GM12878 (cell line): Measurements from ENCODE around the gene TUBGCP2. TPM values are rescaled to one million over a fixed set of nuclear protein-coding genes. Genes with fewer than 3 reads are reported as not detected.

ENCODE experiments used
- ATAC-seq: fragments of 200-7000 bp; cut with Tn5 transposase; 3 replicates; pipeline ENCODE4 v1.9.1; 2020; ENCODE audit warnings: mild to moderate bottlenecking, moderate library complexity
- BruUV-seq: library from RNA; stranded (reverse); fragments of 400-500 nt; replicated peaks from 2 replicates; lab custom pipeline; 2021; lab: Mats Ljungman, UMichigan
- CTCF ChIA-PET: fragments of 300-600 bp; sonication (Branson Sonifier 250); formaldehyde crosslinking; extraction: SDS; loops from one replicate; lab custom pipeline; 2021; ENCODE audit warnings: inconsistent platforms; lab: Yijun Ruan, JAX
- POLR2A ChIA-PET: fragments of 350-600 bp; formaldehyde crosslinking; extraction: SDS; loops from one replicate; lab custom pipeline; 2021; ENCODE audit warnings: inconsistent platforms; lab: Charles Lee
- RAD21 ChIA-PET: fragments of 300-600 bp; sonication (Branson Sonifier 250); formaldehyde crosslinking; loops from one replicate; lab custom pipeline; 2023; ENCODE audit warnings: antibody characterized with exemption; ENCODE audit not compliant: unreplicated experiment; lab: Charles Lee
- SMC1A ChIA-PET: fragments of 300-600 bp; sonication (Branson Sonifier 250); formaldehyde crosslinking; loops from one replicate; lab custom pipeline; 2023; ENCODE audit not compliant: unreplicated experiment, uncharacterized antibody; lab: Charles Lee
- DNase-seq: peaks from one replicate; pipeline ENCODE4 v3.0.0-alpha.2; 2011; ENCODE audit warnings: low read depth, low spot score
- FAIRE-seq: peaks from 3 replicates; lab custom pipeline; 2011; peaks lifted over from hg19 to GRCh38; lab: Jason Lieb, UNC
- H2AFZ ChIP-seq: 2 replicates; pipeline ENCODE4 v1.6.0; 2011; ENCODE audit warnings: low read depth, low read length, control low read depth; ENCODE audit not compliant: control insufficient read depth
- H3K27ac ChIP-seq: 2 replicates; pipeline ENCODE4 v1.5.1; 2011; ENCODE audit warnings: control low read depth; ENCODE audit not compliant: control insufficient read depth, insufficient read depth
- H3K27me3 ChIP-seq, 2 experiments: replicated peaks in 1 of 2; 2 replicates each; pipeline versions ENCODE4 v1.6.0 to v1.6.1; 2011; ENCODE audit warnings: low read length in 1 of 2; ENCODE audit not compliant: control insufficient read depth in 2 of 2, insufficient read depth in 2 of 2
- H3K36me3 ChIP-seq, 2 experiments: 2 replicates each; pipeline ENCODE4 v1.5.1; 2011; ENCODE audit warnings: low read length in 1 of 2; ENCODE audit not compliant: control insufficient read depth in 2 of 2, insufficient read depth in 2 of 2
- H3K4me1 ChIP-seq: 2 replicates; pipeline ENCODE4 v1.6.1; 2011; ENCODE audit warnings: mild to moderate bottlenecking, low read length, moderate library complexity, mixed read lengths; ENCODE audit not compliant: control insufficient read depth, insufficient read depth
- H3K4me2 ChIP-seq: 2 replicates; pipeline ENCODE4 v1.6.0; 2011; ENCODE audit warnings: control low read depth; ENCODE audit not compliant: control insufficient read depth, insufficient read depth
- H3K4me3 ChIP-seq: fragments of 200-600 bp; sonication (generic); 2 replicates; pipeline ENCODE4 v1.5.1; 2016
- H3K79me2 ChIP-seq: 2 replicates; pipeline ENCODE4 v1.6.0; 2011; ENCODE audit warnings: low read length; ENCODE audit not compliant: control insufficient read depth, insufficient read depth
- H3K9ac ChIP-seq: 2 replicates; pipeline ENCODE4 v1.8.0; 2011; ENCODE audit warnings: low read length, control low read depth, mixed read lengths; ENCODE audit not compliant: control insufficient read depth, insufficient read depth
- H3K9me3 ChIP-seq: replicated peaks from 3 replicates; pipeline ENCODE4 v1.5.1; 2011; ENCODE audit warnings: mild to moderate bottlenecking, low read length; ENCODE audit not compliant: control insufficient read depth, insufficient read depth
- H4K20me1 ChIP-seq: 2 replicates; pipeline ENCODE4 v1.6.0; 2011; ENCODE audit not compliant: control insufficient read depth, insufficient read depth
- CHD2 ChIP-seq: IDR thresholded peaks from 2 replicates; pipeline ENCODE4 v1.6.1; 2011; ENCODE audit warnings: low read depth, low read length, improper control_type of control experiment, borderline replicate concordance
- CHD4 ChIP-seq: fragments of 200-600 bp; sonication (generic); IDR thresholded peaks from 2 replicates; pipeline ENCODE4 v1.6.1; 2016; ENCODE audit warnings: mild to moderate bottlenecking
- LARP7 ChIP-seq: fragments of 450-650 bp; IDR thresholded peaks from 2 replicates; pipeline ENCODE4 v1.6.1; 2017; ENCODE audit warnings: mild to moderate bottlenecking
- MYB ChIP-seq: fragments of 150-350 bp; IDR thresholded peaks from 2 replicates; pipeline ENCODE4 v1.6.1; 2014; ENCODE audit warnings: mild to moderate bottlenecking, low read depth, low read length, borderline replicate concordance
- RBBP5 ChIP-seq: fragments of 200-600 bp; sonication (generic); conservative IDR thresholded peaks from 2 replicates; pipeline ENCODE4 v1.6.1; 2016
- SIN3A ChIP-seq: IDR thresholded peaks from 2 replicates; pipeline ENCODE4 v1.6.1; 2012; ENCODE audit warnings: low read depth, low read length, improper control_type of control experiment
- ZBTB11 ChIP-seq: fragments of 450-650 bp; formaldehyde crosslinking; IDR thresholded peaks from 2 replicates; pipeline ENCODE4 v1.5.0; 2022; ENCODE audit warnings: mild to moderate bottlenecking, missing genetic modification characterization
- WGBS: methylation state at CpG from one replicate; pipeline ENCODE4 v1.1.6; 2016; ENCODE audit warnings: low lambda C conversion rate; ENCODE audit not compliant: insufficient replicate concordance, insufficient coverage; ENCODE audit errors: missing lambda C conversion rate; 5-methylcytosine and 5-hydroxymethylcytosine counted together
- in situ Hi-C: fragments of 300-500 bp; cut with MboI; formaldehyde crosslinking; loops from 9 replicates; pipeline ENCODE4 v1.14.3; 2018; ENCODE audit warnings: mixed read lengths
- intact Hi-C: fragments of 100-400 bp; cut with micrococcal nuclease; formaldehyde crosslinking; loops from one replicate; pipeline ENCODE4 v1.14.2; 2022; ENCODE audit not compliant: unreplicated experiment
- polyA plus RNA-seq, 11 experiments: library from polyadenylated mRNA; depleted of rRNA in 4 of 11; unstranded in 6 of 11; stranded (reverse) in 5 of 11; fragments of >200 nt; fragmentation: Nextera tagmentation in 4 of 11; fragmentation: Illumina TruSeq in 1 of 11; extraction: Ambion mirVana in 4 of 11; extraction: Trizol in 1 of 11; gene quantifications; 1 replicate in 1 of 11; 2 replicates in 10 of 11; pipeline versions ENCODE4 v1.2.1 to v1.2.3, GENCODE V29; 2011 to 2016; ENCODE audit warnings: inconsistent platforms in 2 of 11, missing spikeins in 2 of 11, low read depth in 1 of 11
- total RNA-seq, 4 experiments: library from RNA; depleted of rRNA in 3 of 4; stranded (reverse); fragments of >200 nt in 3 of 4; fragmentation: Illumina TruSeq in 1 of 4; extraction: Trizol in 1 of 4; gene quantifications; 2 replicates each; pipeline versions ENCODE4 v1.2.1 to v1.2.3, GENCODE V29; 2013 to 2021

The TUBGCP2 gene
- total and polyA plus RNA-seq, 10 of the 15 experiments (the other 5 are each of a cell fraction or from before 2014, with no cell fraction given), result 4.8 to 47.1 (median 34.7) TPM

DNA sequence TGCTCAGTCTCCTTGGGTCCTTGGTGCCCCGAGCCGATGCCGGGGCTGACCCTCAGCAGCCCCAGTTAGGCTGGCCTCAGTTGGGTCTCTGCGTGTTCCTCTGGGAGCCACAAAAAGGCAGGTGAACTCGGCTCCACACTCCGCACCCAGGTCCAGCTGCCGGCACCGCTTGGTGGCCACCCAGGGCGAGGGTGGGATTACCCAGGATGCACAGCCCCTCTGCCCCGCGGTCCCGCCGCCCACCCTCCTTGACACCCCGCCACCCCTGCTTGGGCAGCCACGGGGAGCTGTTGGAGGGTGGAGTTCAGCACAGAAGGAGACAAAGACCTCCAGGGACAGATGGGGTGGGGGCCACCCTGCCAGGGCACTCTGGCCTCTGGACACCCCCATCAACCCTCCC, 53.3 kb downstream of the TUBGCP2 start:
- ATAC-seq, result no peak
- BruUV-seq, result no TSS peak
- intact Hi-C loops, result no loop called here
- POLR2A ChIA-PET, result no interaction called here
- no peaks in the 10 kb centered on the region for H3K36me3 ChIP-seq
- H3K27ac ChIP-seq, result no peak overlapping the region
- no peaks in the 10 kb centered on the region for H4K20me1 ChIP-seq
- H3K4me2 ChIP-seq, result no peak overlapping the region
- no peak for TF ChIP-seq LARP7
- no peak for TF ChIP-seq CHD2
- TF ChIP-seq ZBTB11 (CRISPR knock-in tag), result no peak
- no peak for TF ChIP-seq SIN3A
- TF ChIP-seq CHD4, result no peak
- TF ChIP-seq RBBP5, result no peak
- TF ChIP-seq MYB, result no peak
- H3K4me1 ChIP-seq, result peaks cover 23% of the 10 kb centered on the region
- H3K9ac ChIP-seq, result no peak overlapping the region
- RAD21 ChIA-PET, result no interaction called here
- no peak for FAIRE-seq
- H3K9me3 ChIP-seq, result no peaks in the 10 kb centered on the region
- in situ Hi-C loops, result no loop called here
- no peaks in the 10 kb centered on the region for H3K79me2 ChIP-seq
- no peaks in the 10 kb centered on the region for H3K27me3 ChIP-seq
- CTCF ChIA-PET, result no interaction called here
- WGBS, result 65% methylated on average over 15 of the region's 15 CpGs
- no peak for DNase-seq
- SMC1A ChIA-PET, result no interaction called here
- H2AFZ ChIP-seq, result no peak overlapping the region
- H3K4me3 ChIP-seq, result no peak overlapping the region
